H1 (cell line): ENCODE data around the gene ANKH. TPM values are rescaled to one million over a fixed set of nuclear protein-coding genes. Genes with fewer than 3 reads are reported as not detected.

Source experiments
- KDM4A ChIP-seq: IDR thresholded peaks from one replicate; pipeline ENCODE4 v1.7.1; 2012; ENCODE audit warnings: low read depth, mild to moderate bottlenecking, moderate library complexity, low read length, inconsistent platforms; ENCODE audit not compliant: severe bottlenecking
- polyA plus RNA-seq, 7 experiments: library from polyadenylated mRNA; depleted of rRNA in 3 of 7; stranded (reverse) in 5 of 7; unstranded in 2 of 7; fragments of >200 nt in 5 of 7; fragments of 200-250 nt in 2 of 7; gene quantifications; 1 replicate in 5 of 7; 2 replicates in 1 of 7; 4 replicates in 1 of 7; pipeline versions ENCODE4 v1.2.1 to v1.2.3, GENCODE V29; 2011 to 2013; ENCODE audit warnings: missing spikeins in 2 of 7, mixed read lengths in 2 of 7
- total RNA-seq: library from RNA; stranded (reverse); fragmentation: NEBNext Ultra II Directional; extraction: Animal tissue kit (Norgen Biotek cat#: 25700); gene quantifications from 2 replicates; pipeline ENCODE4 v1.2.1, GENCODE V29; 2021

Gene ANKH
- total and polyA plus RNA-seq, 2 of the 8 experiments (the other 6 are each of a cell fraction or from before 2014, with no cell fraction given) = 5.3 to 13.0 TPM

- TF ChIP-seq KDM4A = peak; percentile 50
- TF ChIP-seq, all 59 proteins: peak for 4
These were observed at the start of gene ANKH (continued) for GRCh38 chr5:14871214-14872069.
